Lower leg skin (tissue), 3 donors: ENCODE measurements around the gene ALDH1L2.

ENCODE experiments used
- CTCF ChIP-seq, 3 donors: fragments of 450-650 bp; IDR thresholded peaks; one replicate each; pipeline ENCODE4 v1.5.1; 2016; ENCODE audit warnings: antibody characterized with exemption in 3 of 3, mild to moderate bottlenecking in 3 of 3, moderate library complexity in 2 of 3
- POLR2A ChIP-seq, 2 donors: fragments of 450-650 bp; IDR thresholded peaks; one replicate each; pipeline ENCODE4 v1.6.1; 2016 to 2017; ENCODE audit warnings: antibody characterized with exemption in 2 of 2, mild to moderate bottlenecking in 1 of 2, moderate library complexity in 1 of 2

- TF ChIP-seq CTCF (IDR thresholded peaks at IDR 0.05) (no peak), POLR2A (IDR thresholded peaks at IDR 0.05) (no peak)
Measured at GRCh38 chr12:105089817-105090216, 5.6 kb upstream of the ALDH1L2 start.
